ENCODE data around the gene FAM234A.

FAM234A gene

DNA sequence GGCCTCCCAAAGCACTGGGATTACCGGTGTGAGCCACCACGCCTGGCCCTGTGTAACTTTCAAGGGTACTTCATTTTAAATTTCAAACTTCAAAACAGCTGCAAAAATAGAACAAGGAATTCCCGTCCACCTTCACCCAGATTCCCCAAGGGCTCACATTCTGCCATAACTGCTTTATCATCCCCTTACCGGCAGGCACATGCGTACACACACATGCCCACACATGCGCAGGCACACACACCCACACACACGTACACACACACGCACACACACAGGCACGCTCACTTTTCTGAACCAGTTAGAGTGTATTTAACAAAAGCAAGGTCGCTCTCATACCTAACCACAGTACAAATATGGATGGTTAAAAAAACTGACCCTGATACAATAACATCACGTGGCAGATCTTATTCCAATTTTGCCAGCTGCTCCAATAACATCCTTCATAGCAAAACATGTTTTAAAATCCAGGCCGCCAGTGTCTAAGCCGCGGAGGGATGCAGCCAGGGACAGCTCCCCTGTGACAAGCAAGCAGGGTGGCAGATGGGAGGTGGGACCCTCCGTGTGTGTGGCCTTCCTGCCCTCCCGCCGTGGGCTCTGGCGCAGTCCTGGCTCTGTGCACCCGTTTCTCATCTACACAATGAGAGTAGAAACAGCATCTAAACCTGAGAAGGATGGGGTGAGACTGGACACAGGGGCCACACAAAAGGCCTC lies 71.5 kb downstream of the FAM234A start:
- no peak for DNase-seq

DNA sequence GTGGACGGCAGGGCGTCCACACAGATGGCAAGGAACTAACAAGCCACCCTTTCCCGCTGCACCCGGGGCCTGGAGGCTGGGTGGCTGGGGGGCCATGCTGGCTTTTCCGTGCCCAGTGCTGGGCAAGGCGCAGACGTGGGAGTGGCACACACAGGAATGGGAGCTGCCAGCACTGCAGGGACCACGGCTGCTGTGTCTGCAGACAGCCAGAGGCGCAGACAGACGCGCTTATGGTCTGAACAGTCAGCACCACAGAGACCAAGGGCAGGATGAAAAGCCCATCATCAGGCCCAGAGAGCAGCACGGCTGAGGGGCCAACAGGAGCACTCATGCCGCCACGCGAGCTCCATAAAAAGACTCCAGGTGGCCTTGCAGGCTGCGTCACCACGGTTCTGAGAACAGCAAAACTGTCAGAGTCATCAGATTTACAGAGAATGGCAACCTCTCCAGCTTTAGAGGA lies 72.3 kb downstream of the FAM234A start:
- DNase-seq, result no peak

DNA sequence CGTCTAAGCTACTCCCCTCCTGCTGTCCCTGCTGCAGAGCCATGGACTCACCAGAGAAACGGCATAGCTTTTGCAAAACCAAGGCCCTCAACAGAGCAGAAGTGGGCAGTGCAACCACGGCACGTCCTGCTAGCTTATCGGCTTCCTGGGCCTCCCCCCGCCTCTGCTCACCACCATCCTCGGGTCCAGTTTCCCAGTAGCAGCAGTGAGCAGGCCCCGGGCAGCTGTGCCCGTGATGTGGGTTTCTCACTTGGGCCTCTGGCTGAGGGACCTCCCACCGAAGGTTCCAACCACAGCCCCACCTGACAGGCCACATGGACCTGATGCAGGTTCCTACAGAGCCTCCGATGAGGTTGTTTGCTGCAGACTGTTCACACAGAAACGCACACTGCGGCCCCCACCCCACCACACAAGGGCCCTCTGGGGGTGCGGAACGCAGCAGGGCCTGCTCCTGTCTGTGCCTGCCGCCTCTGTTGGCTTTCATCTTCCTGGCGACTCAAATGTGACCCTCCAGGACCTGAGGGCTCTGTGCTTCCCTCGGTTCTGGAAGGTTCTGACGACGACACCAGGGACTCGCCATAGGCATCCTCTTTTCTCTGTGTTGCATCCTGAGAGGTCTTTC lies 73.2 kb downstream of the FAM234A start:
- DNase-seq, result no peak

DNA sequence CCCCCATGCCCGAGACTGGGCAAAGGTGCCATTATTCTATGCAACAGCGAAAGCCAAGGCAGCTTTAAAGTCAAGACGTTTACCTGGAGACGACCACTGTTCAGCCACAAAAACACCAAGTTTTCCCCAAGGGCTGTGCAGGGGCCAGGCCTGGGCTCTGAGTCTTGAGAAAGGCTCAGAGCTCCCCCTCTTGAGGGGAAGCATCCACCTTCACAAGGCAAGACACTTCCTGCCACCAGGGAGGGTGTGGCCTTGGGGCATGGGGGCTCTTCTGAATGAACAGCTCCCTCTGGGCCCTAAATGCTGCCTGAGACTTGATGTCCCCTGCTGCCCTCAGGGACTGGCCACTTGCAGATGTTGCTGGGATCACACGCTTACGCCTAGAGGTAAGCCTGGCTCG lies 74.9 kb downstream of the FAM234A start:
- no peak for DNase-seq

DNA sequence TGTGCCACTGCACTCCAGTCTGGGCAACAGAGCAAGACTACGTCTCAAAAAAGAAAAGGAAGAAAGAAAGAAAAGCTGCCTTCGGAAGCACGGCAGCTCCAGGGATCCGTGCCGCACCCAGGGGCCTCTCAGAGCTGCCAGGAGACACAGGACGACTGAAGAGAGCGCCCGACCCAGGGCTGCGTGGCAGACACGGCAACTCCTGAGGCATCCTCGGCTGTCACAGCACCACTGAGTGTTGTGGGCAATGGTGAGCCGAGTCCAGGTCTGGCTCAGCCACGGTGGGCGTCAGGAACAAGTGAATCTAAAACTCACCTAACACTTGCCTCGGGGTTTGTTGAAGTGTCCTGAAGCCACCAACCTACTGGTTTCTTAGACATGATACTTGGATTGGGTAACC lies 77.1 kb downstream of the FAM234A start:
- DNase-seq, result no peak

DNA sequence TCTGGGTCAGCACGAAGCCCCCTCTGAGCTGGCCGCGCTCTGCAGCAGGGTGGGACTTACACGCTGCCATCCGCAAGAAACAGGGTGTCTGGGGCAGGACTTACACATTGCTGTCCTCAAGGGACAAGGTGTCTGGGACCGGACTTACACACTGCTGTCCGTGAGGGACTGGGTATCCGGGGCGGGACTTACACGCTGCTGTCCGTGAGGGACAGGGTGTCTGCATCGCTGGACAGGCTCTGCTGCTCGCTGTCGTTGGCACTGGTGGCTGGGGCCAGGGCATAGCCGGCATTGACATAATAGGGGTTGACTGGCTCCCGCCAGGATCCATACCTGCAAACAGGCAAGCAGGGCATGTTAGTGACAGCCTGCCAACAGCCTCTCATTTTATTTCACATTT lies 79.7 kb downstream of the FAM234A start:
- DNase-seq, result no peak

DNA sequence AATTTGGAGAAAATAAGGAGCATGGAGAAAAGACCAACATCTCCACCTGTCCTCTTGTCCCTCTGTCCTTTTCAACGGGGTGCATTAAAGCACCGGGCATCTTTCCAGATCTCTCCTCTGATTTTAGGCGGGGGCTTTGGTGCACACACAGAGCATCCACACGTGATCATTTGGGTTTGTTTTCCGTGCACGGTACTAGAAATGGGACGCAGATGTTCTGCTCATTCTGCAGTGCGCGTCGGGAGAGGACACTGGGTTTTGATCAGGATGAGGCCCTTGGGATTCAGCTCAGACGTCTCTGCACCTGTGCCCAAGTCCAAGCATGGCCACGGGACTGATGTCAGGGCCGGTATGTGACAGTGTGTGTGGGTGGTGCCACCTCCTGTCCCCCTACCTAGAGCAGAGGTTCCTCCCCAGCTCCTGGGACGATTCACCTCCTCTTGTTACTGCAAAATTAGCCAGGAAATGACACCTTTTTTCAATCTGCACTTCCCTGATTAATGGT lies 80.2 kb downstream of the FAM234A start:
- DNase-seq, result no peak
